Measurements from ENCODE around the gene DNAJC6. TPM values are rescaled to one million over a fixed set of nuclear protein-coding genes. Genes with fewer than 3 reads are reported as not detected.
"Not testable (repeated sequence)": the region's sequence is repeated elsewhere in the genome, so short reads cannot be mapped to it uniquely, and the experiment has no call there.

The DNAJC6 gene
- total RNA-seq, 4 donors from 2014 or later, result 0.11 to 1.3 (median 0.34) TPM

- DNase-seq, result no peak
- intact Hi-C loops (cut with DNase I), result no loop called here
Measured at GRCh38 chr1:65278376-65279069, 30.8 kb upstream of the DNAJC6 start.

GRCh38 chr1:65279070-65279779 is 30.1 kb upstream of the DNAJC6 start:
- H3K9me3 ChIP-seq, result no peaks in the 10 kb centered on the region
- H3K4me1 ChIP-seq, result peaks cover 0 to 4% (median 0%) of the 10 kb centered on the region in 3 donors
- H3K27ac ChIP-seq, result no peak overlapping the region
- TF ChIP-seq POLR2A (IDR thresholded peaks at IDR 0.05) (no peak), CTCF (IDR thresholded peaks at IDR 0.05) (no peak)
- no peaks in the 10 kb centered on the region for H3K27me3 ChIP-seq
- no peak overlapping the region for H3K4me3 ChIP-seq
- WGBS, 2 donors, result 45% methylated on average over 5 of the region's 5 CpGs
- intact Hi-C loops (cut with DNase I), result no loop called here
- no peak for DNase-seq
- H3K36me3 ChIP-seq, result no peaks in the 10 kb centered on the region

More at GRCh38 chr1:65278376-65279069, 30.8 kb upstream of the DNAJC6 start:
- peaks cover 0 to 4% (median 0%) of the 10 kb centered on the region in 3 donors for H3K4me1 ChIP-seq
- WGBS, 2 donors, result 50 to 53% methylated on average over 5 of the region's 5 CpGs
- H3K27me3 ChIP-seq, result no peaks in the 10 kb centered on the region
- no peaks in the 10 kb centered on the region for H3K36me3 ChIP-seq
- H3K27ac ChIP-seq, result no peak overlapping the region
- H3K4me3 ChIP-seq, result no peak overlapping the region
- no peak for TF ChIP-seq POLR2A (IDR thresholded peaks at IDR 0.05)
- no peak for TF ChIP-seq CTCF (IDR thresholded peaks at IDR 0.05)
- H3K9me3 ChIP-seq, result no peaks in the 10 kb centered on the region

- DNase-seq, result no peak
- 74% methylated on average over 6 of the region's 6 CpGs for WGBS, 2 donors
- intact Hi-C loops (cut with DNase I), result no loop called here
- Histone ChIP-seq H3K27ac (no peak overlapping the region), H3K4me1 (peaks cover 0 to 4% (median 0%) of the 10 kb centered on the region in 3 donors), H3K27me3 (no peaks in the 10 kb centered on the region), H3K36me3 (no peaks in the 10 kb centered on the region), H3K9me3 (no peaks in the 10 kb centered on the region), H3K4me3 (no peak overlapping the region)
- TF ChIP-seq POLR2A (IDR thresholded peaks at IDR 0.05) (no peak), CTCF (IDR thresholded peaks at IDR 0.05) (no peak)
Measured at GRCh38 chr1:65281846-65282245, 27.5 kb upstream of the DNAJC6 start.

- no peaks in the 10 kb centered on the region for H3K27me3 ChIP-seq
- H3K9me3 ChIP-seq, result no peaks in the 10 kb centered on the region
- H3K27ac ChIP-seq, result no peak overlapping the region
- DNase-seq, result no peak
- H3K4me3 ChIP-seq, result no peak overlapping the region
- 72 to 73% methylated on average over 3 of the region's 3 CpGs for WGBS, 2 donors
- H3K36me3 ChIP-seq, result no peaks in the 10 kb centered on the region
- intact Hi-C loops (cut with DNase I), result no loop called here
- TF ChIP-seq CTCF (IDR thresholded peaks at IDR 0.05), result no peak
- no peak for TF ChIP-seq POLR2A (IDR thresholded peaks at IDR 0.05)
- no peaks in the 10 kb centered on the region for H3K4me1 ChIP-seq
Measured at GRCh38 chr1:65284229-65284628, 25.1 kb upstream of the DNAJC6 start.

- Histone ChIP-seq H3K4me1 (no peaks in the 10 kb centered on the region), H3K4me3 (no peak overlapping the region), H3K9me3 (no peaks in the 10 kb centered on the region), H3K27ac (no peak overlapping the region), H3K36me3 (no peaks in the 10 kb centered on the region), H3K27me3 (no peaks in the 10 kb centered on the region)
- TF ChIP-seq POLR2A (IDR thresholded peaks at IDR 0.05) (no peak), CTCF (IDR thresholded peaks at IDR 0.05) (no peak)
- no peak for DNase-seq
- intact Hi-C loops (cut with DNase I), result no loop called here
Measured at GRCh38 chr1:65289449-65289848, 19.9 kb upstream of the DNAJC6 start.

GRCh38 chr1:65291818-65292217 is 17.5 kb upstream of the DNAJC6 start:
- DNase-seq; H3K4me3 ChIP-seq; H3K27me3 ChIP-seq; H3K36me3 ChIP-seq; intact Hi-C loops (cut with DNase I); H3K9me3 ChIP-seq; H3K27ac ChIP-seq; H3K4me1 ChIP-seq: not testable (repeated sequence)
- 84 to 91% methylated on average over 9 of the region's 9 CpGs for WGBS, 2 donors

All from esophagus squamous epithelium (tissue), 5 donors.